Fibroblast of skin of left quadriceps (primary cell): ENCODE results near the gene ADGRL2.

Source experiments
- DNase-seq, 2 experiments: peaks; one replicate each; pipeline ENCODE4 v3.0.0-alpha.2; 2013; ENCODE audit warnings: low read depth in 2 of 2

Gene ADGRL2

GRCh38 chr1:81907575-81907974 is 106.8 kb downstream of the ADGRL2 start:
- no peak for DNase-seq

GRCh38 chr1:81912383-81912782 is 111.6 kb downstream of the ADGRL2 start:
- DNase-seq: no peak

GRCh38 chr1:81915937-81916336 is 115.2 kb downstream of the ADGRL2 start:
- DNase-seq: no peak

- DNase-seq: peak; percentile 43 to 46
Measured at GRCh38 chr1:81920245-81920740, 119.6 kb downstream of the ADGRL2 start.

GRCh38 chr1:81920886-81921285 is 120.2 kb downstream of the ADGRL2 start:
- DNase-seq: no peak

GRCh38 chr1:81921344-81921743 is 120.6 kb downstream of the ADGRL2 start:
- DNase-seq: no peak

GRCh38 chr1:81921851-81922462 is 121.2 kb downstream of the ADGRL2 start:
- no peak for DNase-seq

GRCh38 chr1:81922955-81923354 is 122.2 kb downstream of the ADGRL2 start:
- DNase-seq: no peak

GRCh38 chr1:81929106-81929505 is 128.4 kb downstream of the ADGRL2 start:
- no peak for DNase-seq

GRCh38 chr1:81936853-81937252 is 136.1 kb downstream of the ADGRL2 start:
- DNase-seq: no peak

GRCh38 chr1:81937791-81938450 is 137.2 kb downstream of the ADGRL2 start:
- no peak for DNase-seq

GRCh38 chr1:81948495-81948894 is 147.8 kb downstream of the ADGRL2 start:
- DNase-seq: no peak

- no peak for DNase-seq
Measured at GRCh38 chr1:81949421-81949820, 148.7 kb downstream of the ADGRL2 start.

GRCh38 chr1:81950037-81950436 is 149.3 kb downstream of the ADGRL2 start:
- DNase-seq: no peak

- peak; percentile 7 to 16 for DNase-seq
Measured at GRCh38 chr1:81950591-81951244, 150.0 kb downstream of the ADGRL2 start.

- no peak for DNase-seq
Measured at GRCh38 chr1:81954534-81955020, 153.8 kb downstream of the ADGRL2 start.

GRCh38 chr1:81967951-81968350 is 167.2 kb downstream of the ADGRL2 start:
- no peak for DNase-seq

GRCh38 chr1:81970416-81970815 is 169.7 kb downstream of the ADGRL2 start:
- DNase-seq: no peak

- DNase-seq: no peak
Measured at GRCh38 chr1:81974222-81974841, 173.6 kb downstream of the ADGRL2 start.

- no peak for DNase-seq
Measured at GRCh38 chr1:81974883-81975555, 174.3 kb downstream of the ADGRL2 start.

GRCh38 chr1:81976539-81976938 is 175.8 kb downstream of the ADGRL2 start:
- no peak for DNase-seq

GRCh38 chr1:81978945-81979344 is 178.2 kb downstream of the ADGRL2 start:
- DNase-seq: no peak
